IMR-90 (cell line): ENCODE results near the gene SORCS1. TPM values are rescaled to one million over a fixed set of nuclear protein-coding genes. Genes with fewer than 3 reads are reported as not detected.

Experiments
- ATAC-seq: fragments of 200-7000 bp; cut with Tn5 transposase; 2 replicates; pipeline ENCODE4 v1.9.1; 2020; ENCODE audit warnings: low read depth, mild to moderate bottlenecking, moderate library complexity
- BruUV-seq: library from RNA; stranded (reverse); fragments of 400-500 nt; replicated peaks from 2 replicates; lab custom pipeline; 2021; lab: Mats Ljungman, UMichigan
- CTCF ChIA-PET: fragments of 300-600 bp; formaldehyde crosslinking; extraction: SDS; loops from one replicate; lab custom pipeline; 2021; ENCODE audit warnings: antibody characterized with exemption; lab: Yijun Ruan, JAX
- POLR2A ChIA-PET: fragments of 300-600 bp; sonication (Branson Sonifier 250); formaldehyde crosslinking; loops from one replicate; lab custom pipeline; 2022; ENCODE audit warnings: antibody characterized with exemption; ENCODE audit not compliant: unreplicated experiment; lab: Charles Lee
- DNase-seq: peaks from one replicate; pipeline ENCODE4 v3.0.0; 2013
- H2AFZ ChIP-seq: replicated peaks from 2 replicates; pipeline ENCODE3; 2013; ENCODE audit warnings: low read length, mild to moderate bottlenecking; ENCODE audit not compliant: poor library complexity
- H2AK5ac ChIP-seq: 2 replicates; pipeline ENCODE4 v1.6.1; 2013; ENCODE audit warnings: low read depth, low read length, inconsistent platforms
- H2AK9ac ChIP-seq: replicated peaks from 2 replicates; pipeline ENCODE3; 2013; ENCODE audit warnings: mild to moderate bottlenecking, low read depth, low read length, moderate library complexity; ENCODE audit not compliant: poor library complexity
- H2BK120ac ChIP-seq: 2 replicates; pipeline ENCODE4 v1.6.1; 2013; ENCODE audit warnings: low read depth, low read length, inconsistent platforms
- H2BK15ac ChIP-seq: 3 replicates; pipeline ENCODE4 v1.6.1; 2013; ENCODE audit warnings: low read depth, low read length, inconsistent platforms
- H2BK20ac ChIP-seq: 2 replicates; pipeline ENCODE4 v1.6.1; 2013; ENCODE audit warnings: low read depth, mild to moderate bottlenecking, inconsistent platforms, low read length, moderate library complexity
- H2BK5ac ChIP-seq: 2 replicates; pipeline ENCODE4 v1.6.1; 2013; ENCODE audit warnings: mild to moderate bottlenecking, low read depth, low read length, inconsistent platforms; ENCODE audit not compliant: poor library complexity, severe bottlenecking
- H3K14ac ChIP-seq: replicated peaks from 2 replicates; pipeline ENCODE4 v1.6.1; 2013; ENCODE audit warnings: low read depth, low read length, inconsistent platforms
- H3K18ac ChIP-seq: 2 replicates; pipeline ENCODE4 v1.6.1; 2013; ENCODE audit warnings: low read depth, low read length, control low read depth
- H3K23ac ChIP-seq: 2 replicates; pipeline ENCODE4 v1.6.1; 2013; ENCODE audit warnings: low read depth, low read length, inconsistent platforms
- H3K27ac ChIP-seq: 2 replicates; pipeline ENCODE4 v1.5.1; 2013; ENCODE audit warnings: mild to moderate bottlenecking, control low read depth, low read length; ENCODE audit not compliant: insufficient read depth
- H3K27me3 ChIP-seq: 2 replicates; pipeline ENCODE4 v1.6.1; 2013; ENCODE audit warnings: low read length; ENCODE audit not compliant: control insufficient read depth, insufficient read depth
- H3K36me3 ChIP-seq: 2 replicates; pipeline ENCODE4 v1.6.1; 2013; ENCODE audit warnings: low read length, mixed read lengths; ENCODE audit not compliant: control insufficient read depth, insufficient read depth
- H3K4ac ChIP-seq: 2 replicates; pipeline ENCODE4 v1.6.1; 2013; ENCODE audit warnings: low read depth, low read length, inconsistent platforms
- H3K4me1 ChIP-seq: 2 replicates; pipeline ENCODE4 v1.6.1; 2013; ENCODE audit warnings: low read length, mixed read lengths; ENCODE audit not compliant: control insufficient read depth, insufficient read depth
- H3K4me2 ChIP-seq: 2 replicates; pipeline ENCODE4 v1.6.1; 2013; ENCODE audit warnings: low read depth, mild to moderate bottlenecking, control low read depth, low read length, moderate library complexity
- H3K4me3 ChIP-seq: 2 replicates; pipeline ENCODE4 v1.5.1; 2013; ENCODE audit warnings: low read depth, mild to moderate bottlenecking, control low read depth, low read length, moderate library complexity; ENCODE audit not compliant: insufficient read depth
- H3K56ac ChIP-seq: 2 replicates; pipeline ENCODE4 v1.6.1; 2013; ENCODE audit warnings: low read length, inconsistent platforms; ENCODE audit not compliant: insufficient read depth; ENCODE audit errors: extremely low read depth
- H3K79me1 ChIP-seq, 2 experiments: 2 replicates each; pipeline ENCODE4 v1.6.1; 2013; ENCODE audit warnings: low read length in 2 of 2, inconsistent platforms in 1 of 2, low read depth in 1 of 2
- H3K9ac ChIP-seq: 2 replicates; pipeline ENCODE4 v1.6.1; 2013; ENCODE audit warnings: low read depth, low read length, control low read depth
- H3K9me1 ChIP-seq: 2 replicates; pipeline ENCODE4 v1.6.1; 2013; ENCODE audit warnings: low read length, inconsistent platforms; ENCODE audit not compliant: insufficient read depth
- H3K9me3 ChIP-seq: 2 replicates; pipeline ENCODE4 v1.6.1; 2013; ENCODE audit warnings: low read length; ENCODE audit not compliant: control insufficient read depth, insufficient read depth
- H4K20me1 ChIP-seq: 2 replicates; pipeline ENCODE4 v1.6.1; 2013; ENCODE audit warnings: low read length, inconsistent platforms; ENCODE audit not compliant: insufficient read depth
- H4K5ac ChIP-seq: 2 replicates; pipeline ENCODE4 v1.6.1; 2013; ENCODE audit warnings: mild to moderate bottlenecking, low read depth, low read length, control low read depth
- H4K8ac ChIP-seq, 2 experiments: 2 replicates each; pipeline ENCODE4 v1.6.1; 2013; ENCODE audit warnings: low read depth in 2 of 2, low read length in 2 of 2, control low read depth in 1 of 2, inconsistent platforms in 1 of 2
- H4K91ac ChIP-seq: 2 replicates; pipeline ENCODE4 v1.6.1; 2013; ENCODE audit warnings: low read depth, low read length, inconsistent platforms; ENCODE audit not compliant: insufficient read depth
- BHLHE40 ChIP-seq: fragments of 150-350 bp; IDR thresholded peaks from 2 replicates; pipeline ENCODE4 v1.6.1; 2016; ENCODE audit warnings: mild to moderate bottlenecking, low read depth, low read length
- CEBPB ChIP-seq: IDR thresholded peaks from 2 replicates; pipeline ENCODE4 v1.6.1; 2012; ENCODE audit warnings: low read depth, low read length, improper control_type of control experiment
- CHD1 ChIP-seq: IDR thresholded peaks from 2 replicates; pipeline ENCODE4 v1.6.1; 2012; ENCODE audit warnings: low read depth, low read length, improper control_type of control experiment
- CTCF ChIP-seq: conservative IDR thresholded peaks from 2 replicates; pipeline ENCODE4 v1.5.1; 2012; ENCODE audit warnings: mild to moderate bottlenecking, low read depth, low read length, improper control_type of control experiment
- ELK1 ChIP-seq: fragments of 150-350 bp; IDR thresholded peaks from 2 replicates; pipeline ENCODE4 v1.6.1; 2016; ENCODE audit warnings: low read depth, mild to moderate bottlenecking, low read length, moderate library complexity, borderline replicate concordance
- FOS ChIP-seq: fragments of 150-350 bp; IDR thresholded peaks from 2 replicates; pipeline ENCODE4 v1.6.1; 2016; ENCODE audit warnings: low read depth, low read length
- MAFK ChIP-seq: IDR thresholded peaks from 2 replicates; pipeline ENCODE4 v1.6.1; 2012; ENCODE audit warnings: low read depth, low read length, improper control_type of control experiment
- MAZ ChIP-seq: IDR thresholded peaks from 2 replicates; pipeline ENCODE4 v1.6.1; 2012; ENCODE audit warnings: low read depth, mild to moderate bottlenecking, low read length, improper control_type of control experiment, moderate library complexity, borderline replicate concordance
- MXI1 ChIP-seq: IDR thresholded peaks from 2 replicates; pipeline ENCODE4 v1.6.1; 2012; ENCODE audit warnings: low read depth, mild to moderate bottlenecking, low read length, moderate library complexity, borderline replicate concordance
- NFE2L2 ChIP-seq: fragments of 150-350 bp; IDR thresholded peaks from 2 replicates; pipeline ENCODE4 v1.6.1; 2016; ENCODE audit warnings: low read depth, mild to moderate bottlenecking, low read length
- POLR2A ChIP-seq: IDR thresholded peaks from 2 replicates; pipeline ENCODE4 v1.6.1; 2012; ENCODE audit warnings: mild to moderate bottlenecking, low read depth, low read length
- RAD21 ChIP-seq: IDR thresholded peaks from 2 replicates; pipeline ENCODE4 v1.6.1; 2012; ENCODE audit warnings: low read length, improper control_type of control experiment
- RCOR1 ChIP-seq: IDR thresholded peaks from 2 replicates; pipeline ENCODE4 v1.6.1; 2012; ENCODE audit warnings: mild to moderate bottlenecking, low read length, improper control_type of control experiment; ENCODE audit not compliant: insufficient replicate concordance
- RFX5 ChIP-seq: IDR thresholded peaks from 2 replicates; pipeline ENCODE4 v1.8.0; 2012; ENCODE audit warnings: low read depth, mild to moderate bottlenecking, low read length, moderate library complexity
- SMC3 ChIP-seq: fragments of 150-350 bp; IDR thresholded peaks from 2 replicates; pipeline ENCODE4 v1.6.1; 2016; ENCODE audit warnings: low read depth, mild to moderate bottlenecking, antibody characterized with exemption, low read length, moderate library complexity
- USF2 ChIP-seq: fragments of 150-350 bp; IDR thresholded peaks from 2 replicates; pipeline ENCODE4 v1.6.1; 2017; ENCODE audit warnings: mild to moderate bottlenecking, antibody characterized with exemption, low read length, low read depth
- WGBS, 2 experiments: methylation state at CpG; one replicate each; pipeline versions ENCODE4 v1.1.5 to v1.1.7; 2013; ENCODE audit warnings: missing lambda C conversion rate in 2 of 2; ENCODE audit not compliant: insufficient read length in 1 of 2; ENCODE audit errors: extremely low coverage in 2 of 2; 5-methylcytosine and 5-hydroxymethylcytosine counted together
- dilution Hi-C: fragments of 300-500 bp; cut with HindIII; formaldehyde crosslinking; loops from one replicate; pipeline ENCODE4 v1.14.3; 2018; ENCODE audit warnings: low sequenced_read_pairs; ENCODE audit not compliant: unreplicated experiment
- in situ Hi-C: fragments of 300-500 bp; cut with MboI; formaldehyde crosslinking; loops from 3 replicates; pipeline ENCODE4 v1.14.3; 2019; ENCODE audit warnings: low sequenced_read_pairs, inconsistent platforms, mixed read lengths
- intact Hi-C: fragments of 100-400 bp; cut with micrococcal nuclease; formaldehyde crosslinking; loops from 2 replicates; pipeline ENCODE4 v1.10.0; 2022
- polyA plus RNA-seq, 3 experiments: library from polyadenylated mRNA; depleted of rRNA; stranded (reverse); fragments of >200 nt; gene quantifications; 2 replicates each; pipeline ENCODE4 v1.2.3, GENCODE V29; 2012; ENCODE audit warnings: low replicate concordance in 1 of 3
- total RNA-seq: library from RNA; depleted of rRNA; stranded (reverse); fragments of >200 nt; gene quantifications from 2 replicates; pipeline ENCODE4 v1.2.3, GENCODE V29; 2012

SORCS1 gene
- total and polyA plus RNA-seq, 2 of the 4 experiments (the other 2 are of a cell fraction): under 0.01 TPM; not detected in 1

GRCh38 chr10:106555599-106555998 is 608.9 kb downstream of the SORCS1 start:
- Histone ChIP-seq H3K9me1 (0 out of 2 replicates have a peak, but pooled peaks cover 3% of the 10 kb centered on the region), H4K91ac (no peak overlapping the region), H3K4me2 (no peak overlapping the region), H3K18ac (no peak overlapping the region), H4K8ac (peak overlapping the region in 1 of 2 experiments; percentile 42; a peak in 1 of 4 replicates), H3K27ac (no peak overlapping the region), H2BK5ac (no peak overlapping the region), H2BK15ac (no peak overlapping the region), H2AK9ac (peak overlapping the region; percentile 53), H4K20me1 (no peaks in the 10 kb centered on the region), H3K9me3 (no peaks in the 10 kb centered on the region), H3K9ac (no peak overlapping the region), H3K4ac (no peak overlapping the region), H3K4me3 (no peak overlapping the region), H2BK20ac (no peak overlapping the region), H3K56ac (no peak overlapping the region), H3K4me1 (peaks cover 4% of the 10 kb centered on the region), H2AK5ac (no peak overlapping the region), H4K5ac (no peak overlapping the region), H2BK120ac (peak overlapping the region; percentile 58; the same call in 1 of the 2 replicates), H3K36me3 (no peaks in the 10 kb centered on the region), H3K14ac (no peak overlapping the region; the same call in 1 of the 2 replicates), H3K23ac (no peak overlapping the region), H3K79me1 (no peaks in the 10 kb centered on the region), H2AFZ (no peak overlapping the region), H3K27me3 (no peaks in the 10 kb centered on the region)
- dilution Hi-C loops: no loop called here
- DNase-seq: peak; percentile 8
- intact Hi-C loops: no loop called here
- 60% methylated on average over 1 of the region's 2 CpGs; no CpG with 5 or more reads in 1 of the 2 experiments for WGBS, 2 experiments
- BruUV-seq: no TSS peak
- CTCF ChIA-PET: no interaction called here
- POLR2A ChIA-PET: no interaction called here
- no peak for ATAC-seq
- TF ChIP-seq MAZ (no peak), POLR2A (no peak), RCOR1 (no peak), MXI1 (no peak), SMC3 (no peak), FOS (no peak), MAFK (no peak), CHD1 (no peak), USF2 (no peak), RAD21 (no peak), CEBPB (no peak), RFX5 (no peak), BHLHE40 (no peak), CTCF (no peak), ELK1 (no peak), NFE2L2 (no peak)
- in situ Hi-C loops: no loop called here
